H1 (cell line): ENCODE measurements around the gene ERVFRD-1. TPM values are rescaled to one million over a fixed set of nuclear protein-coding genes. Genes with fewer than 3 reads are reported as not detected.
A peak's percentile ranks its signal among the peaks of the same experiment; 100 is the strongest.

Source experiments
- CTCF ChIA-PET: fragments of 300-600 bp; sonication (Branson Sonifier 250); formaldehyde crosslinking; loops from one replicate; lab custom pipeline; 2021; ENCODE audit not compliant: partially characterized antibody; lab: Charles Lee
- POLR2A ChIA-PET: fragments of 300-600 bp; sonication (Branson Sonifier 250); formaldehyde crosslinking; loops from one replicate; lab custom pipeline; 2021; ENCODE audit warnings: inconsistent platforms; ENCODE audit not compliant: partially characterized antibody; lab: Charles Lee
- DNase-seq, 2 experiments: peaks; one replicate each; pipeline versions ENCODE4 v3.0.0 to v3.0.0-alpha.2; 2010 to 2022; ENCODE audit warnings: low spot score in 2 of 2, low read depth in 1 of 2, mixed read lengths in 1 of 2
- FAIRE-seq: peaks from 2 replicates; lab custom pipeline; 2011; peaks lifted over from hg19 to GRCh38; lab: Jason Lieb, UNC
- H2AFZ ChIP-seq: 2 replicates; pipeline ENCODE4 v1.8.1; 2012; ENCODE audit warnings: low read length, inconsistent platforms
- H2AK5ac ChIP-seq: 2 replicates; pipeline ENCODE4 v1.6.1; 2013; ENCODE audit warnings: low read depth, low read length
- H2BK120ac ChIP-seq: replicated peaks from 2 replicates; pipeline ENCODE3; 2013; ENCODE audit warnings: low read depth, low read length, inconsistent platforms
- H2BK12ac ChIP-seq: 2 replicates; pipeline ENCODE4 v1.6.1; 2013; ENCODE audit warnings: low read depth, low read length
- H2BK15ac ChIP-seq: 2 replicates; pipeline ENCODE4 v1.6.1; 2013; ENCODE audit warnings: low read length
- H2BK20ac ChIP-seq: 2 replicates; pipeline ENCODE4 v1.6.1; 2013; ENCODE audit warnings: low read length
- H2BK5ac ChIP-seq: 2 replicates; pipeline ENCODE4 v1.6.1; 2013; ENCODE audit warnings: low read depth, low read length
- H3K14ac ChIP-seq: 2 replicates; pipeline ENCODE4 v1.6.1; 2013; ENCODE audit warnings: inconsistent platforms; ENCODE audit not compliant: insufficient read length
- H3K18ac ChIP-seq: 2 replicates; pipeline ENCODE4 v1.6.1; 2013; ENCODE audit warnings: low read length; ENCODE audit errors: extremely low read depth
- H3K23ac ChIP-seq: 2 replicates; pipeline ENCODE4 v1.6.1; 2013; ENCODE audit warnings: inconsistent platforms; ENCODE audit not compliant: insufficient read length
- H3K23me2 ChIP-seq: 2 replicates; pipeline ENCODE4 v1.6.1; 2013; ENCODE audit warnings: low read depth, low read length
- H3K27ac ChIP-seq: 2 replicates; pipeline ENCODE4 v1.6.1; 2011; ENCODE audit warnings: low read depth, low read length, inconsistent platforms
- H3K27me3 ChIP-seq, 4 experiments: replicated peaks in 1 of 4; 1 replicate in 1 of 4; 2 replicates in 3 of 4; pipeline versions ENCODE4 v1.6.1 to v1.8.1; 2011 to 2013; ENCODE audit warnings: low read length in 3 of 4, mild to moderate bottlenecking in 3 of 4, inconsistent platforms in 2 of 4, mixed read lengths in 2 of 4, moderate library complexity in 1 of 4; ENCODE audit not compliant: control insufficient read depth in 3 of 4, insufficient read depth in 3 of 4; ENCODE audit errors: extremely low read depth in 1 of 4
- H3K36me3 ChIP-seq, 4 experiments: 2 replicates each; pipeline versions ENCODE4 v1.6.1 to v1.8.1; 2011 to 2013; ENCODE audit warnings: mild to moderate bottlenecking in 4 of 4, low read length in 3 of 4, moderate library complexity in 2 of 4, control low read depth in 1 of 4, inconsistent platforms in 1 of 4; ENCODE audit not compliant: insufficient read depth in 4 of 4, control insufficient read depth in 2 of 4
- H3K4ac ChIP-seq: replicated peaks from 2 replicates; pipeline ENCODE3; 2013; ENCODE audit warnings: low read length, low read depth, mixed read lengths, inconsistent platforms; ENCODE audit not compliant: insufficient read length
- H3K4me1 ChIP-seq, 4 experiments: replicated peaks in 1 of 4; 1 replicate in 1 of 4; 2 replicates in 3 of 4; pipeline versions ENCODE4 v1.6.1 to v1.8.1; 2011 to 2013; ENCODE audit warnings: low read length in 3 of 4, inconsistent platforms in 2 of 4, mixed read lengths in 1 of 4; ENCODE audit not compliant: insufficient read depth in 4 of 4, control insufficient read depth in 3 of 4
- H3K4me2 ChIP-seq, 2 experiments: 2 replicates each; pipeline versions ENCODE4 v1.6.1 to v1.8.1; 2011 to 2013; ENCODE audit warnings: low read depth in 2 of 2, low read length in 2 of 2, control low read depth in 1 of 2, inconsistent platforms in 1 of 2, mild to moderate bottlenecking in 1 of 2; ENCODE audit not compliant: insufficient read depth in 1 of 2
- H3K4me3 ChIP-seq, 4 experiments: fragments of 200-600, 300-600 bp in 1 of 4; sonication (generic), shearing (Covaris generic), sonication (Bioruptor Twin) in 1 of 4; 2 replicates each; pipeline versions ENCODE4 v1.5.1 to v1.8.1; 2011 to 2016; ENCODE audit warnings: low read length in 4 of 4, low read depth in 3 of 4, control low read depth in 2 of 4, inconsistent platforms in 2 of 4, mild to moderate bottlenecking in 2 of 4, mixed read lengths in 1 of 4, moderate library complexity in 1 of 4; ENCODE audit not compliant: insufficient read depth in 2 of 4; ENCODE audit errors: extremely low read depth in 1 of 4
- H3K56ac ChIP-seq: replicated peaks from 2 replicates; pipeline ENCODE3; 2013; ENCODE audit warnings: low read depth, mild to moderate bottlenecking, mixed read lengths, low read length, inconsistent platforms; ENCODE audit not compliant: insufficient read length
- H3K79me1 ChIP-seq: 2 replicates; pipeline ENCODE4 v1.6.1; 2013; ENCODE audit warnings: low read depth, low read length, control low read depth
- H3K79me2 ChIP-seq, 2 experiments: 2 replicates each; pipeline versions ENCODE4 v1.6.1 to v1.8.1; 2012 to 2013; ENCODE audit warnings: low read length in 2 of 2, mild to moderate bottlenecking in 2 of 2, inconsistent platforms in 1 of 2; ENCODE audit not compliant: insufficient read depth in 2 of 2, control insufficient read depth in 1 of 2
- H3K9ac ChIP-seq, 4 experiments: replicated peaks in 1 of 4; 1 replicate in 1 of 4; 2 replicates in 3 of 4; pipeline versions ENCODE4 v1.6.1 to v1.8.1; 2011 to 2013; ENCODE audit warnings: low read depth in 3 of 4, low read length in 3 of 4, control low read depth in 2 of 4, mild to moderate bottlenecking in 2 of 4, moderate library complexity in 2 of 4, inconsistent platforms in 1 of 4; ENCODE audit errors: extremely low read depth in 1 of 4
- H3K9me3 ChIP-seq, 2 experiments: 2 replicates each; pipeline versions ENCODE4 v1.6.1 to v1.8.1; 2012 to 2013; ENCODE audit warnings: mild to moderate bottlenecking in 2 of 2, moderate library complexity in 2 of 2, control low read depth in 1 of 2, inconsistent platforms in 1 of 2, low read depth in 1 of 2, low read length in 1 of 2, mixed read lengths in 1 of 2; ENCODE audit not compliant: insufficient read depth in 2 of 2
- H4K20me1 ChIP-seq, 2 experiments: replicated peaks in 1 of 2; 2 replicates each; pipeline versions ENCODE3 to v1.8.1; 2011 to 2013; ENCODE audit warnings: inconsistent platforms in 2 of 2, low read length in 2 of 2, mild to moderate bottlenecking in 1 of 2; ENCODE audit not compliant: insufficient read depth in 2 of 2, control insufficient read depth in 1 of 2
- H4K5ac ChIP-seq: 2 replicates; pipeline ENCODE4 v1.6.1; 2013; ENCODE audit warnings: low read length, low read depth, mixed read lengths, inconsistent platforms; ENCODE audit not compliant: insufficient read length
- H4K8ac ChIP-seq: 2 replicates; pipeline ENCODE4 v1.8.0; 2013; ENCODE audit warnings: mild to moderate bottlenecking, moderate library complexity, low read length, inconsistent platforms; ENCODE audit not compliant: insufficient read depth; ENCODE audit errors: extremely low read depth
- H4K91ac ChIP-seq: replicated peaks from 2 replicates; pipeline ENCODE3; 2013; ENCODE audit warnings: low read length, mixed read lengths, inconsistent platforms; ENCODE audit not compliant: insufficient read length
- ASH2L ChIP-seq: fragments of 200-600, 300-600 bp; sonication (generic); IDR thresholded peaks from one replicate; pipeline ENCODE4 v1.7.1; 2017; ENCODE audit warnings: low read length
- CEBPB ChIP-seq: IDR thresholded peaks from 2 replicates; pipeline ENCODE4 v1.6.1; 2012; ENCODE audit warnings: low read depth, low read length
- CHD1 ChIP-seq: IDR thresholded peaks from 2 replicates; pipeline ENCODE4 v1.6.1; 2012; ENCODE audit warnings: low read depth, low read length, improper control_type of control experiment
- SAP30 ChIP-seq: fragments of 300-600 bp; sonication (generic); IDR thresholded peaks from 2 replicates; pipeline ENCODE4 v1.7.1; 2012; ENCODE audit warnings: low read length, moderate library complexity, mild to moderate bottlenecking, inconsistent platforms; ENCODE audit not compliant: insufficient read depth, insufficient replicate concordance
- SP1 ChIP-seq: IDR thresholded peaks from 2 replicates; pipeline ENCODE4 v1.6.1; 2011; ENCODE audit warnings: low read depth, low read length
- TAF1 ChIP-seq: IDR thresholded peaks from 2 replicates; pipeline ENCODE4 v1.6.1; 2011; ENCODE audit warnings: mild to moderate bottlenecking, low read depth, low read length
- YY1 ChIP-seq: IDR thresholded peaks from 2 replicates; pipeline ENCODE4 v1.6.1; 2011; ENCODE audit warnings: low read depth, mild to moderate bottlenecking, low read length
- WGBS, 2 experiments: shearing (Covaris generic) in 1 of 2; methylation state at CpG; one replicate each; pipeline versions ENCODE4 v1.1.6 to v1.1.7; 2013 to 2015; ENCODE audit warnings: low lambda C conversion rate in 2 of 2, mixed read lengths in 2 of 2, inconsistent platforms in 1 of 2, low coverage in 1 of 2, missing lambda C conversion rate in 1 of 2; ENCODE audit not compliant: insufficient replicate concordance in 2 of 2, insufficient coverage in 1 of 2, insufficient read length in 1 of 2; ENCODE audit errors: extremely low coverage in 1 of 2, missing lambda C conversion rate in 1 of 2; 5-methylcytosine and 5-hydroxymethylcytosine counted together
- polyA plus RNA-seq, 7 experiments: library from polyadenylated mRNA; depleted of rRNA in 3 of 7; stranded (reverse) in 5 of 7; unstranded in 2 of 7; fragments of >200 nt in 5 of 7; fragments of 200-250 nt in 2 of 7; gene quantifications; 1 replicate in 5 of 7; 2 replicates in 1 of 7; 4 replicates in 1 of 7; pipeline versions ENCODE4 v1.2.1 to v1.2.3, GENCODE V29; 2011 to 2013; ENCODE audit warnings: missing spikeins in 2 of 7, mixed read lengths in 2 of 7
- total RNA-seq: library from RNA; stranded (reverse); fragmentation: NEBNext Ultra II Directional; extraction: Animal tissue kit (Norgen Biotek cat#: 25700); gene quantifications from 2 replicates; pipeline ENCODE4 v1.2.1, GENCODE V29; 2021

ERVFRD-1 gene
- total and polyA plus RNA-seq, 2 of the 8 experiments (the other 6 are each of a cell fraction or from before 2014, with no cell fraction given): not detected

- FAIRE-seq: no peak
- CTCF ChIA-PET: interaction anchor here (2.3 kb wide), 1 partner anchor 207 kb away, joined by 5 read pairs; no protein-coding TSS in a partner anchor
These were observed 17.1 kb downstream of the ERVFRD-1 start for GRCh38 chr6:11094411-11094851.

More at GRCh38 chr6:11094411-11094851, 17.1 kb downstream of the ERVFRD-1 start:
- H2BK120ac ChIP-seq: no peak overlapping the region
- H3K4me2 ChIP-seq: peak overlapping the region; percentile 78 to 93
- peak overlapping the region; percentile 63 to 99 (median 77) for H3K4me3 ChIP-seq
- peak in 1 of 2 experiments; percentile 68 for DNase-seq
- peaks cover 0 to 4% of the 10 kb centered on the region in 2 experiments for H4K20me1 ChIP-seq
- peaks cover 3% of the 10 kb centered on the region for H3K79me1 ChIP-seq
- H3K27me3 ChIP-seq: no peaks in the 10 kb centered on the region
- POLR2A ChIA-PET: no interaction called here
- H3K56ac ChIP-seq: peak overlapping the region; percentile 42
- peaks cover 0 to 50% of the 10 kb centered on the region in 2 experiments; a peak in 2 of 4 replicates for H3K79me2 ChIP-seq
- no peak overlapping the region for H3K14ac ChIP-seq
- H3K18ac ChIP-seq: peak overlapping the region; percentile 100
- H3K27ac ChIP-seq: peak overlapping the region; percentile 36; the same call in 1 of the 2 replicates
- H2BK15ac ChIP-seq: no peak overlapping the region
- H2BK5ac ChIP-seq: peak overlapping the region; percentile 97
- WGBS, 2 experiments: 1% methylated on average over 14 of the region's 15 CpGs; no CpG with 5 or more reads in 1 of the 2 experiments
- H3K23me2 ChIP-seq: peaks cover 6% of the 10 kb centered on the region; the same call in 1 of the 2 replicates
- peak overlapping the region; percentile 72 to 91 (median 80) for H3K9ac ChIP-seq
- peak overlapping the region; percentile 83; the same call in 1 of the 2 replicates for H4K8ac ChIP-seq
- H3K4me1 ChIP-seq: peaks cover 0 to 5% (median 2%) of the 10 kb centered on the region in 4 experiments; a peak in 5 of 7 replicates
- no peak overlapping the region for H2BK20ac ChIP-seq
- peak overlapping the region; percentile 61 for H4K5ac ChIP-seq
- no peak overlapping the region for H2AK5ac ChIP-seq
- H3K9me3 ChIP-seq: no peaks in the 10 kb centered on the region
- TF ChIP-seq SP1 (no peak), TAF1 (peak; percentile 36; the same call in 1 of the 2 replicates), YY1 (0 out of 2 replicates have a peak, but pooled peaks have one; percentile 40), SAP30 (peak; percentile 75), CHD1 (no peak), ASH2L (peak; percentile 74), CEBPB (0 out of 2 replicates have a peak, but pooled peaks have one; percentile 2)
- TF ChIP-seq, all 59 proteins: peak for 5
- Histone ChIP-seq H4K91ac (peak overlapping the region; percentile 95), H3K4ac (no peak overlapping the region), H3K23ac (no peak overlapping the region), H2AFZ (peak overlapping the region; percentile 96; the same call in 1 of the 2 replicates), H2BK12ac (peak overlapping the region; percentile 97), H3K36me3 (no peaks in the 10 kb centered on the region)
